B cell (primary cell): ENCODE data around the gene SIM1.

Source experiments
- CTCF ChIP-seq: fragments of 200-600 bp; IDR thresholded peaks from one replicate; pipeline ENCODE4 v1.8.0; 2022; ENCODE audit warnings: antibody characterized with exemption, mild to moderate bottlenecking
- EZH2 ChIP-seq: IDR thresholded peaks from 2 replicates; pipeline ENCODE4 v1.6.1; 2012; ENCODE audit warnings: borderline replicate concordance, low read depth, mild to moderate bottlenecking, moderate library complexity, low read length; ENCODE audit not compliant: insufficient read depth, poor library complexity, severe bottlenecking

DNA sequence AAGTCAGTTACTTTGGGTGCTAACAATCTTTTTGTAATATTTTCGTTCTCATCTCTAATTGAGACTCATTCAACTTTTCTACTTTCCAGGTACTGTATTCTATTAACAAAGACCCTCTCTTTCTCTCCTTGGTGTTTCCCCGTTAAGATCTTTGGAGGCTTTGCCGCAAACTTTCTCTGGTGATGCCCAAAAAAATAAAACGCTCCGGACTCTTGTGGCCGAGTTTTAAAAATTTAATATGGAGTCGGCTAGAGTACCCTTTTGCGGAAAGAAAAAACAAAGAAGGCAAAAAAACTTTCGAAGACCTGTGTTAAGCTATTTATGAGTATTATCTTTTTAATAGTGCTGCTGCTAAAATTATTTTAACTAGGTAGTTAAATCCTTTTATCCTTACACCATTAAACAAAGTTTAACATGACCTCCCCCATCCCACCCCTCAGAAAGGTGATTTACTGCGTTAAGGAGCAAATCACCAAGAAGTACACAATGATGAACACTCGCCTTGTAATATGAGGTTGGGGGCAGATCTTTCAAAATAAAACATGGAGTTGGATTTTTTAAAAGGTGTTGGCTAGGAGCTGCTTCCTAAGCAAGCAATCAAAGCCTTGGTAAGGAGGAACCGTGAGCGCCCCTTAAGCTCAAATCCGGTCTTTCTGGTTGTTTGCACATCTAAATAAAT, 10.0 kb downstream of the SIM1 start:
- TF ChIP-seq CTCF: no peak
- TF ChIP-seq EZH2: no peak
